ENCODE results near the gene PRKAG2.
"Not testable (repeated sequence)": the region's sequence is repeated elsewhere in the genome, so short reads cannot be mapped to it uniquely, and the experiment has no call there.

The PRKAG2 gene

GRCh38 chr7:151832656-151833055 lies 44.3 kb downstream of the PRKAG2 start:
- DNase-seq: no peak

- no peak for DNase-seq
Measured at GRCh38 chr7:151832138-151832537, 44.8 kb downstream of the PRKAG2 start.

DNA sequence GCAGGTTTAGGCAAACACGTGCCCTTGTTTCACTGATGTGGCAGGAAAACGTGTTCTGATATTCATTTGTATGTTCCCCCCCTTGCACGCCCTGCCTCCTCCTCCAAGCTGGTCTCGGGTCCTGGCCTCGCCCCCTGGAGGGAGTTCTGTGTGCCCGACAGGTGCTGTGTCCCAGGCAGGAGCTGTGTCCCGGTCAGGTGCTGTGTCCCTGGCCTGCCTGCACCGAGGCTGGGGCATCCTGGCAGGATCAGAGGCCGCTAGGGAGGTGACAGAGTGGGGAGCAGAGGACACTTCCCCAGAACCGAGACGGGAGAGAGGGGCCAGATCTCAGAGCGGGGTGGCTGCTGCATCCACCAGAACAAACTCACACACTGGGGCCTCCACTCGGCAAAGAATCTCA lies 45.3 kb downstream of the PRKAG2 start:
- no peak for DNase-seq

DNA sequence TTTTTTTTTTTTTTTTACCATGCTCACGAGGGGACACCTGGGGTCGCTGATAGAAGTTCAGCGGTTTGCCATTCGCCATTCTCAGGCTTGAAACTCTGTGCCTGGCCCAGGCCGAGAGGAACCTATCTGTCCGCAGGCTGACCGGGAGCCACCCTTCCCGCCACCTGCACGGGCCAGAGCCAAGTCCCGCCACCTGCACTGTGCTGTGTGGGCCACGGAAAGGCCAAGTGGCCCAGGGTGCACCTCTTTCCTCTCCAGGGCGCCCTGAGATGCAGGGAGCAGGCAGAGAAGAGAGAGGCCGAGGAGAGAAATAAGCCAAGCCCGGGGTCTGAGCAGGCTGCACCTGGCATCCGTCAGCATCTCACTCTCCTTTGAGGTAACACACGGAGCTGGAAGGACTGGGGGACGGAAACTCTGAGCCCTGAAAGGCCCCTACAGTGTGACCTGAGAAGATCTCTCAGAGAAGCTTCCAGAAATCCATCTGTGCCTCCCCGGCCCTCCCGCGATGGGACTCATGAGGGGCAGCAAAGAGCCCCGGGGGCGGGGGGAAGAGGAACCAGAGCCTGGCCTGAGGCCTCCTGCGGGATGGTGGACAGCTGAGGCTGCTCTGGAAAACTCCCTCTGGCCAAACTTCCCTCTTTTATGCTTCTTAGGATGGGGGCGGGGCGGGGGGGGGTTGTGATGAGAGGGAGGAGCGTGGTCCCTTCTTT lies 46.6 kb downstream of the PRKAG2 start:
- no peak for DNase-seq

GRCh38 chr7:151829707-151830106 lies 47.2 kb downstream of the PRKAG2 start:
- DNase-seq: no peak

- no peak for DNase-seq
Measured at GRCh38 chr7:151827620-151828019, 49.3 kb downstream of the PRKAG2 start.

DNA sequence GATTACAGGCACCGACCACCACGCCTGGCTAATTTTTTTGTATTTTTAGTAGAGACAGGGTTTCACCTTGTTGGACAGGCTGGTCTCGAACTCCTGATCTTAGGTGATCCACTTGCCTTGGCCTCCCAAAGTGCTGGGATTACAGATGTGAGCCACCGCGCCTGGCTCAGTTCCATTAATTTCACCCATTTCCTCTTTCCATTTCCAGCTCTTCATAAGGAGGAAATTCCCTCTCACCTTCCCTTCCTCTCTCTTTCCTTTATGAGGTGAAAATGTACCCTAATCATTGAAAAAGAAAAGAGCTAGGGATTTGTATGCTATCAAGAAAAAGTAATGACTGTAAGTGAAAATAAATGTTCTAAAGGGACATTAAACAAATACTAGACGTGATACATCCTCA lies 50.6 kb downstream of the PRKAG2 start:
- not testable (repeated sequence) for DNase-seq

DNA sequence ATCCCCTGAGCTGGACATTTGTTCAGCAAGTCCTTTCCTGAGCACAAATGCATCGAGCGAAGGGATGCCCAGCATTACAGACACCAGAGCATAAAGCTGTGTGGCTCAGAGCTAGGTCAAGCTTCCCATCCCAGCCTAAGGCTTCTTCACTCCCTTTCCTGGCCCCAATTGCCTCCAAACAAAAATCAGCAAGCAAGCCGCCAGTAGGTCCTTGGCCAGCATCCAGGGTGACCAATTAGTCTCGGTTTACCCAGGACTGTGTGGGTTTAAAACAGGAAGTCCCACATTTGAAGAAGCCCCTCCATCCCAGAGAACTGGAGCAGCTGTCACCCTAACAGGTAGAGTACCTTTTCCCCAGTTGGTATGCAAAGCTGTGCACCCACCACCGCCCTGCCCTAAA lies 51.2 kb downstream of the PRKAG2 start:
- DNase-seq: no peak

- DNase-seq: no peak
Measured at GRCh38 chr7:151824373-151824933, 52.5 kb downstream of the PRKAG2 start.

GRCh38 chr7:151823566-151824372 lies 53.1 kb downstream of the PRKAG2 start:
- DNase-seq: no peak

DNA sequence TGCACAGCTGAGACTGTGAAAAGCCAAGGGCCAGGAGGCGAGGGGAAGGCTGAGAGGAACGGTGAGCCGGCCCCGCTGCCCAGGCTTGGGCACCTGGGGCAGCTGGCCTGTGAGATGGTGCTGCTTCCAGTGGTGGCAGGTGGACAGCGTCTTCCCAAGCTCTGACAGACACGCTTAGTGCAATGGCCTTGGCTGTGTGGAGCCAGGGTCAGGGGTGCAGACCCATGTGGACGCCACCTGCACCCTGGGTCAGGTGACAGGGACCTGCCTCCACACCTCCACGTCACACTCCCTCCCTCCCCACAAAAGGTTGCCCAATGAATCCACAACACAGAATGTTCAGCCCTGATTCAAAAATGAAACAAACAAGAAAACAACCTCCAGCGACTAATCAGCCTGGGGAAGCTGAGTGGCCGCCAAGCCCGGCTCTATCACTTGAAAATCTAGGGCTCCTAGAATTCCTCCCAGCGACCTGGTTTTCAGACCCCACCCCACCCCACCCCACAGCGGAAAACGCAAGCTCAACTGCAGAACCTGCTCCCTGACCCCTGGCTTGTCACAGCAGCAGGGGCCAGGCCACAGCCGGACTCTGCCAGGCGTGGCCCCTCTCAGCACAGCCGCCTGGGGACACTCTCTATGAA lies 54.3 kb downstream of the PRKAG2 start:
- peak; percentile 37 for DNase-seq

- DNase-seq: no peak
Measured at GRCh38 chr7:151821806-151822540, 54.9 kb downstream of the PRKAG2 start.

- no peak for DNase-seq
Measured at GRCh38 chr7:151821226-151821625, 55.7 kb downstream of the PRKAG2 start.

DNA sequence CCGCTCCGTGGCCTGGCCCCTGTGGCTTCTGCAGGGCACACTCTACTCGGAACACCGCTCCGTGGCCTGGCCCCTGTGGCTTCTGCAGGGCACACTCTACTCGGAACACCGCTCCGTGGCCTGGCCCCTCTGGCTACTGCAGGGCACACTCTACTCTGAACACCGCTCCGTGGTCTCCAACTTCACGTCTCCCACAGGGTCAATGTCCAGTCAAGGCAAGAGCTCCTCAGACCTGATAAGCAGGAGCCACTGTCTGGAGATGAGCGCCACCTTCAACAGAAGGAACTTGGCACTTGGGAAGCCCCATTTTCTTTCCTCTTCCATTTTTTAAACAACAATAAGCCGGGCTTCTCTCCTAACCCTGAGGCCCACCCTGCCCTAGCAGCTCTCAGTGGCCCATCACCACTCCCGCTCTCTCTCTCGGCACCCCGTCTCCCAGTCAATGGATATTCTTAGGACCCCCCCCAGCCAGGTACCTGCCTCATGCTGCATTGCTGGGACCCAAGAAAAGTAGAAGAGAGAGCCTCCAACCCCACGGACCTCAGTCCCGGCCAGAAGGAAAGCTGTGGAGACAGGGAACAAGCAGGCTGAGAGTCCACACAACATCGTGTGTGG lies 56.3 kb downstream of the PRKAG2 start:
- DNase-seq: no peak

DNA sequence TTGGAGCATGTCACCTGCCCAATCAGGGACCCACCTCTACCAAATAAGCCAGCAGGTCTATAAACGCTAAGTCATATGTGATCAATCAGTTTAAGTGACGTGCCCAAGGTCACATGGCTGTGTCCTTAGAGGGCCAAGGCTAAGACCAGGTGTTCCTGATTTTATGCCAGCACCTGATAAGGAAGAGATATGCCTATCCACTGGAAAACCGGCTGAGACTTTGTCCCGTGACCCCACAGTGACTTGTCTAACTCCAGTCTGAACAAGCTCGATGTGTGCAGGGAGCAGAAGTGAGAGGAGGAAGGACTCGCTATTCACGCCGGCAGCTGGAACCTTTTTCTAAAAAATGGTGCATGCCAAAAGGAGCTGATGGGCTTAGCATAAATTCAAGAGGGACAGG lies 57.0 kb downstream of the PRKAG2 start:
- no peak for DNase-seq

- DNase-seq: no peak
Measured at GRCh38 chr7:151818674-151819519, 58.0 kb downstream of the PRKAG2 start.

DNA sequence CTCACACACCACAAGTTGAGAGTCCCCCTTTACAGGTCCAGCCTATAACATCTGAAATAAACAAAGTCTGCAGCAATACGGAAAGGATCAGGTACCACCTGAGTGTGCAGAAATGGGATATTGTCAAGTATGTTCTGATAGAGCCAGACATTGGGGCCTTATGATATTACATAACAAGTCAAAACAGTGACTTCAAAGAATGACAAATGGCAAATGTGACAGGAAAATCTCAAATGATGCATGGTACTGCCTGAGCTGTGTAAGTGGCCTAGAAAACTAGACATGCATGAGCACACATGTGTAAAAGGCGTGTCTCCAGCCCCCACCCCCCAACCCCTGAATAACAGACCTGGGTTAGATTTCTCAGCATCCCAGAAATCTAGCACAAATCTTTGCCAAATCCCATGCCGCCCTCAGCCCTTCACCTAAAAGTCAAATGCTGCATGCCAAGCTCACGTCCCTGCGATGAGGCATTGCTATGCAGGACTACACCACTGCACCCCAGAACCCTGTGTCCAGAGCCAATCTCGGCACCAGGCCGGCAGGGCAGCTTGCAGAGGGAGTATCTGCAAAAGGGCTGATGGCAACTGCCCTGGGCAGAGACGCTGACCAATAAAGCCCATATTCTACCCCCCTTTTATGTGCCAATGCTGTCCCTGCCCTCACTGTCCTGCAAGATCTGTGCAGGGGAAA lies 58.8 kb downstream of the PRKAG2 start:
- no peak for DNase-seq

GRCh38 chr7:151817315-151817690 lies 59.6 kb downstream of the PRKAG2 start:
- DNase-seq: no peak

- DNase-seq: no peak
Measured at GRCh38 chr7:151816562-151817314, 60.2 kb downstream of the PRKAG2 start.

GRCh38 chr7:151815419-151815818 lies 61.5 kb downstream of the PRKAG2 start:
- DNase-seq: no peak
